Right lobe of liver (tissue), 4 donors: Measurements from ENCODE around the gene MBP.

Source experiments
- POLR2A ChIP-seq: fragments of 450-650 bp; IDR thresholded peaks from one replicate; pipeline ENCODE4 v1.6.1; 2017; ENCODE audit warnings: antibody characterized with exemption, mild to moderate bottlenecking
- TF ChIP-seq, protein P1 (sequence below), 4 donors: fragments of 200-600 bp in 3 of 4; fragments of 450-650 bp in 1 of 4; IDR thresholded peaks; one replicate each; pipeline versions ENCODE4 v1.5.1 to v1.8.0; 2016 to 2022; ENCODE audit warnings: antibody characterized with exemption in 4 of 4, mild to moderate bottlenecking in 2 of 4
- donor health status: DM: no; HTN: no; CAD: no.
- donor health status: DM: no; HTN: no; CAD: no.
- donor health status: DM: no; HTN: yes; CAD: no.

DNA sequence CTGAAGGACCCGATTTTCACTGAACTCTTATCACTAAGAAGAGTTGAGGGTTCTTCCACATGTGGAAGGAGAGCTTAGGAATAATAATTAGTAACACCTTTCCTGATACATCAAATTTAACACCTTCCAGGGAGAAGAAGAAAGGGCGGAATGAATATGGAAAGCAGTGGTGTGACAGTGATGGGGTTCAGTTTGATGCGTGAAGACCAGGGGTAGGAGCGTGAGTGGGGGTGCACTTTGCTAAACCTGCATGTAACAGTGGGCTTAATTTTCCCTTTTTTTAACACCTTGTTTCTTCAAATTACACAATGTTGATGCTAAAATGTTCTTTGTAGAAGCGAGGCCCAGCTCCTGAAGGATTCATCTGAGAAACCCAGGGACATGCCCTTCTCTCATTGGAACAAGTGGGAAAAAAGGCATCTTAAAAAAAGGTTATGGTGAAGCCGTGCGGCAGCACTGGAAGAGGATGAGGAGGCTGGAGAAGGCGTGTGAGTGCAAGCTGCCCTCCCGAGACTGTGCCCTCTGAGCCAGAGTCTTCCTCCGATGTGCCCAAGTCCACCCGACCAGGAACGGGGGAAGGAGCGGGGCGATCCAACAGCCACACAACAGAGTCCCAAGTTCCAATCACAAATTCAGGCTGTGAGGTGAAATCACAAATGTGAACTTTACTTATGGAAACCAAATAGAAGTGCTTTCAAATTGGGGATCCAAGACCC lies 80.8 kb downstream of the MBP start:
- TF ChIP-seq, protein P1, sequence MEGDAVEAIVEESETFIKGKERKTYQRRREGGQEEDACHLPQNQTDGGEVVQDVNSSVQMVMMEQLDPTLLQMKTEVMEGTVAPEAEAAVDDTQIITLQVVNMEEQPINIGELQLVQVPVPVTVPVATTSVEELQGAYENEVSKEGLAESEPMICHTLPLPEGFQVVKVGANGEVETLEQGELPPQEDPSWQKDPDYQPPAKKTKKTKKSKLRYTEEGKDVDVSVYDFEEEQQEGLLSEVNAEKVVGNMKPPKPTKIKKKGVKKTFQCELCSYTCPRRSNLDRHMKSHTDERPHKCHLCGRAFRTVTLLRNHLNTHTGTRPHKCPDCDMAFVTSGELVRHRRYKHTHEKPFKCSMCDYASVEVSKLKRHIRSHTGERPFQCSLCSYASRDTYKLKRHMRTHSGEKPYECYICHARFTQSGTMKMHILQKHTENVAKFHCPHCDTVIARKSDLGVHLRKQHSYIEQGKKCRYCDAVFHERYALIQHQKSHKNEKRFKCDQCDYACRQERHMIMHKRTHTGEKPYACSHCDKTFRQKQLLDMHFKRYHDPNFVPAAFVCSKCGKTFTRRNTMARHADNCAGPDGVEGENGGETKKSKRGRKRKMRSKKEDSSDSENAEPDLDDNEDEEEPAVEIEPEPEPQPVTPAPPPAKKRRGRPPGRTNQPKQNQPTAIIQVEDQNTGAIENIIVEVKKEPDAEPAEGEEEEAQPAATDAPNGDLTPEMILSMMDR (IDR thresholded peaks at IDR 0.05): no peak
- no peak for TF ChIP-seq POLR2A
